Neural crest cell (in vitro differentiated cells): Measurements from ENCODE around the gene C14orf180. TPM values are rescaled to one million over a fixed set of nuclear protein-coding genes. Genes with fewer than 3 reads are reported as not detected.

Experiments
- DNase-seq: peaks from one replicate; pipeline ENCODE4 v3.0.0; 2021; ENCODE audit warnings: low read depth, mixed read lengths, low spot score
- H3K27ac Mint-ChIP-seq: one replicate; pipeline ENCODE4 v1.8.0; 2021; ENCODE audit warnings: mild to moderate bottlenecking, mixed read lengths; ENCODE audit not compliant: unreplicated experiment
- H3K27me3 Mint-ChIP-seq: 2 replicates; pipeline ENCODE4 v1.8.0; 2021; ENCODE audit warnings: low read depth, mild to moderate bottlenecking, mixed read lengths
- H3K36me3 Mint-ChIP-seq: 2 replicates; pipeline ENCODE4 v1.8.0; 2021; ENCODE audit warnings: low read depth, mild to moderate bottlenecking, mixed read lengths
- H3K4me1 Mint-ChIP-seq: 2 replicates; pipeline ENCODE4 v1.8.0; 2021; ENCODE audit warnings: mixed read lengths
- H3K4me3 Mint-ChIP-seq: one replicate; pipeline ENCODE4 v1.8.0; 2021; ENCODE audit warnings: mild to moderate bottlenecking, mixed read lengths
- H3K9me3 Mint-ChIP-seq: 2 replicates; pipeline ENCODE4 v1.8.0; 2021; ENCODE audit warnings: mixed read lengths
- total RNA-seq: library from RNA; stranded (reverse); gene quantifications from 2 replicates; pipeline ENCODE4 v1.2.1, GENCODE V29; 2021
- TF ChIP-seq, protein P1 (sequence below): fragments of 200-600 bp; sonication (generic); conservative IDR thresholded peaks from 2 replicates; pipeline ENCODE4 v1.5.0; 2021; ENCODE audit warnings: antibody characterized with exemption, mild to moderate bottlenecking

Gene C14orf180
- total RNA-seq, 1 donor from 2014 or later, result not detected

DNA sequence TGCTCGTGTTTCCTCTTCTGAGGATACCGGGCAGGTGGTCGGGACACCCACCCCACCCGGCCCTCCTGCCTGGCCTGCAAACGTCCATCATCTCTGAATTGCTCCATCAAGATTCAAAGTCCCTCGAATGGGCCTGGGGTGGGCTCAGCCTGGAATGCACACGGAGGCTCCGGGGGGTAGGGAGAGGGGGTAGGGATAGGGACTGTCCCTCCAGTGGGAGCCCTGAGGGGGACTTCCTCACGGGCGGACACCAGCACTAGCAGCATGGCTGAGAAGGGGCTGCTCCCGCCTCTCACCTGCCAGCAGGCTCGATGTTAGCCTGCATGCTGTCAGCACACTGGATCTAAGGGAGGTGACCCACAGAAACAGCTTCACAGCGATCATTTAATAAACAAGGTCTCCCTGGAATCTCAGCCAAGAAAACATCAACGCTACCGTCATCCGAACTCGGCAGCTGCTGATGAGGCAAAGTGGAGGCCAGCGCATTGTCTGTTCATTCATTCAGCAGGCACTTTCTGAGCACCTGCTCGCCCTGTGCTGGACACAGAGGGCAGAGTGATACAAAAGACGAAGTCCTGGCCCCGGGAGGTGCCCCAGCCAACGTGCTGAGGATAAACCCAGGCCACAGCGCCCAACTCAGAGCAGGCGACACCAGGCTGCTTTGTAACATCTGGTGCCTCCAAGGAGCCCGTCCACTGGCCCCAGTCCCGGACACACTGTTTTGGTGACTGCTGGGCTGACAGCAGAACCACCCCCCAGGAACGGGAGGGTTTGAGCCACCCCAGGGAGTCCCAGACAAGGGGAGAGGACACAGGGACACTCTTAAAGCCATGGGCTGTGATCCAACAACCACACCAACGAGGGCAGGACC, 18.7 kb downstream of the C14orf180 start:
- DNase-seq, result no peak
- Mint-ChIP-seq H3K4me3 (no peak overlapping the region), H3K4me1 (peaks cover 7% of the 10 kb centered on the region), H3K9me3 (no peaks in the 10 kb centered on the region), H3K36me3 (no peaks in the 10 kb centered on the region), H3K27ac (no peak overlapping the region), H3K27me3 (peaks cover 5% of the 10 kb centered on the region)
- TF ChIP-seq, protein P1, sequence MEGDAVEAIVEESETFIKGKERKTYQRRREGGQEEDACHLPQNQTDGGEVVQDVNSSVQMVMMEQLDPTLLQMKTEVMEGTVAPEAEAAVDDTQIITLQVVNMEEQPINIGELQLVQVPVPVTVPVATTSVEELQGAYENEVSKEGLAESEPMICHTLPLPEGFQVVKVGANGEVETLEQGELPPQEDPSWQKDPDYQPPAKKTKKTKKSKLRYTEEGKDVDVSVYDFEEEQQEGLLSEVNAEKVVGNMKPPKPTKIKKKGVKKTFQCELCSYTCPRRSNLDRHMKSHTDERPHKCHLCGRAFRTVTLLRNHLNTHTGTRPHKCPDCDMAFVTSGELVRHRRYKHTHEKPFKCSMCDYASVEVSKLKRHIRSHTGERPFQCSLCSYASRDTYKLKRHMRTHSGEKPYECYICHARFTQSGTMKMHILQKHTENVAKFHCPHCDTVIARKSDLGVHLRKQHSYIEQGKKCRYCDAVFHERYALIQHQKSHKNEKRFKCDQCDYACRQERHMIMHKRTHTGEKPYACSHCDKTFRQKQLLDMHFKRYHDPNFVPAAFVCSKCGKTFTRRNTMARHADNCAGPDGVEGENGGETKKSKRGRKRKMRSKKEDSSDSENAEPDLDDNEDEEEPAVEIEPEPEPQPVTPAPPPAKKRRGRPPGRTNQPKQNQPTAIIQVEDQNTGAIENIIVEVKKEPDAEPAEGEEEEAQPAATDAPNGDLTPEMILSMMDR, result no peak

DNA sequence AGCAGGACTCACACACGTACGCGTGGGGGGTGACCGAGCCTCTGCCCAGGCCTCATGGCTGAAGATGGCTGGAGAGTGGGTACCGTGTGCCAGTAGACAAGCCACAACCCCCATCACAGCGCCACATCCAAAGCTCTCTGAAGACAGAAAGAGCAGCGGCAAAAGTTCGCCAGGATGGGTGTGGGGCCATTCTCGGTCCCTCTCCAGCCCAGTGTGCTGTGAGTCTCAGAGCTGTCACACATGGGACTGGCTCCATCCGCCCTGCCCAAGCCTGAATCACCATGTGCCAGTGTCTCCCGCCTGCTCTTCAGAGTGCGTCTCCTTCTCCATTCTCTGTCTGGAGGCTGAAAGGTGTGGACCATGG, 19.3 kb downstream of the C14orf180 start:
- TF ChIP-seq, protein P1, result no peak
- H3K9me3 Mint-ChIP-seq, result no peaks in the 10 kb centered on the region
- H3K27me3 Mint-ChIP-seq, result peaks cover 6% of the 10 kb centered on the region
- H3K4me3 Mint-ChIP-seq, result no peak overlapping the region
- DNase-seq, result no peak
- peaks cover 7% of the 10 kb centered on the region for H3K4me1 Mint-ChIP-seq
- H3K36me3 Mint-ChIP-seq, result no peaks in the 10 kb centered on the region
- H3K27ac Mint-ChIP-seq, result no peak overlapping the region

DNA sequence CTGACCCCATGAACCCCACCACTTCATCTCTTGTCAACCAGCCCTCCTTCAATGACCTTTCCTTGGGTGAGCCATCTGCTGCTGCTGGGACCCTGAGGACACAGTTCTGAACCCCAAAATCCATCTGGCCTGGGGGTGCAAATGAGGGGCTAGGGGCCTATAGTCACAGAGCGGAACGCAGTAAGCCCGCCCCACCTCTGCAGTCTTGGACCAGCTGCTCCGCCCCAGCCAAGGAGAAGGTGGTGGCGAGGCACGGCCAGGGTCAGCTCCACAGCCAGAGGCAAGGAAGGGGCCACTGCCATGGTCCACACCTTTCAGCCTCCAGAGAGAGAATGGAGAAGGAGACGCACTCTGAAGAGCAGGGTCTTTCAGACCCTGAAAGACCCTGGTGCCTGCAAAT, 19.9 kb downstream of the C14orf180 start:
- Mint-ChIP-seq H3K27me3 (peaks cover 12% of the 10 kb centered on the region), H3K4me3 (no peak overlapping the region), H3K4me1 (peaks cover 13% of the 10 kb centered on the region), H3K36me3 (no peaks in the 10 kb centered on the region), H3K27ac (no peak overlapping the region), H3K9me3 (no peaks in the 10 kb centered on the region)
- TF ChIP-seq, protein P1, result no peak
- no peak for DNase-seq

DNA sequence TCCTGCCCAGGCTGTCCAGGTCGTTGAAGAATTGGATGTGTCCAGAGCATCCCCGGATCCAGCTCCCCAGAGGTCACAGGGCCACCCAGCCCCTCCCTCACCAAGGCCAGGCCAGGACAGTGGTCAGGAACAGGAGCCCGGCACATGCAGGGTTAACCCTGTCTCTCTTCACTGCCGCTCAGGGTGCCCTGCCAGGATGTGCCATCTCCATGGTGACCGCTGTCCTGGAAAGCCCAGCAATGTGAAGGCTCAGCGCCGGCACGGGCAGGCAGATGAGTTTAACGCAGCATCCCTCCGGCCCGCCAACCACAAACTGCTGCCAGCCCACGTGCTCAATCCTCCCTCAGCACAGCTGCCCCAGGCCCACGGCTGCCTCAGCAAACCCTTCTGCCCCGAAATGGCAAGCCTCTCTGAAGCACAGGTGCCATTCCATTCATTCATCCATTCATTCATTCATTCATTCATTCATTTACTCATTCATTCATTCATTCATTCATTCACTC, 20.6 kb downstream of the C14orf180 start:
- TF ChIP-seq, protein P1, result no peak
- Mint-ChIP-seq H3K4me3 (no peak overlapping the region), H3K4me1 (peaks cover 17% of the 10 kb centered on the region), H3K27me3 (peaks cover 18% of the 10 kb centered on the region), H3K9me3 (no peaks in the 10 kb centered on the region), H3K27ac (no peak overlapping the region), H3K36me3 (no peaks in the 10 kb centered on the region)
- no peak for DNase-seq

DNA sequence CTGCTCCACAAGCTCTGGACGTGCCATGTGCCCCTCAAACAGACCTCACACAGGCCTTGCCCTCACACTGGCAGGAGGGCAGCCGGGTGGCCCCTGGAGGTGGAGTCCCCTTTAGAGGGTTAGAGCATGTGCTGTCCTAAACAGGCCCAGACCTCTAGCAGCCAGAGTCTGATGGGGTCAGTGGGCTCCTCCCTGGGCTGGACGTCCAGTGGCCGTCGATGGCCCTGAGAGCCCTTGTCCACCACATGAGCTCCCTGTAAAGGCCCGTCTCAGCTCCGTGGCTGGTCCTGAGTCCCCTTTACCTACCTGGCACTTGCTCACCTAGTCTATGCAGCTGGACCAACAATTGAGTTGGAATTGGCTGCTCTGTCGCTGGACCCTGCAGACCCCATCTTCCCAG, 21.2 kb downstream of the C14orf180 start:
- H3K9me3 Mint-ChIP-seq, result no peaks in the 10 kb centered on the region
- H3K4me3 Mint-ChIP-seq, result no peak overlapping the region
- H3K36me3 Mint-ChIP-seq, result no peaks in the 10 kb centered on the region
- DNase-seq, result no peak
- TF ChIP-seq, protein P1, result no peak
- H3K27me3 Mint-ChIP-seq, result peaks cover 24% of the 10 kb centered on the region
- H3K4me1 Mint-ChIP-seq, result peaks cover 20% of the 10 kb centered on the region
- no peak overlapping the region for H3K27ac Mint-ChIP-seq
